H9 (cell line): ENCODE results near the gene PARD6B. TPM values are rescaled to one million over a fixed set of nuclear protein-coding genes. Genes with fewer than 3 reads are reported as not detected.
A peak's percentile ranks its signal among the peaks of the same experiment; 100 is the strongest.

Experiments used
- DNase-seq: peaks from one replicate; pipeline ENCODE4 v3.0.0-alpha.2; 2017
- H2AFZ ChIP-seq: one replicate; pipeline ENCODE4 v1.6.1; 2013; ENCODE audit warnings: mild to moderate bottlenecking, low read length, control low read depth, moderate library complexity
- H2AK5ac ChIP-seq: 2 replicates; pipeline ENCODE4 v1.6.1; 2013; ENCODE audit warnings: low read length, control low read depth, mixed read lengths; ENCODE audit not compliant: insufficient read length
- H2BK120ac ChIP-seq: one replicate; pipeline ENCODE4 v1.6.1; 2013; ENCODE audit warnings: low read depth, mild to moderate bottlenecking, low read length, control low read depth, inconsistent platforms; ENCODE audit not compliant: poor library complexity, severe bottlenecking
- H2BK12ac ChIP-seq: 2 replicates; pipeline ENCODE4 v1.6.1; 2013; ENCODE audit warnings: low read length, control low read depth, mixed read lengths, low read depth; ENCODE audit not compliant: insufficient read length
- H2BK15ac ChIP-seq: 2 replicates; pipeline ENCODE4 v1.6.1; 2013; ENCODE audit warnings: low read depth, low read length, control low read depth
- H2BK20ac ChIP-seq: one replicate; pipeline ENCODE4 v1.6.1; 2013; ENCODE audit warnings: low read depth, mild to moderate bottlenecking, low read length, control low read depth, inconsistent platforms; ENCODE audit not compliant: poor library complexity, severe bottlenecking
- H2BK5ac ChIP-seq: 2 replicates; pipeline ENCODE4 v1.6.1; 2013; ENCODE audit warnings: low read length, control low read depth, mixed read lengths; ENCODE audit not compliant: insufficient read length
- H3K14ac ChIP-seq: 2 replicates; pipeline ENCODE4 v1.6.1; 2013; ENCODE audit warnings: low read length, control low read depth; ENCODE audit not compliant: insufficient read depth
- H3K18ac ChIP-seq: 2 replicates; pipeline ENCODE4 v1.6.1; 2013; ENCODE audit warnings: low read depth, mild to moderate bottlenecking, mixed read lengths, low read length, control low read depth; ENCODE audit not compliant: insufficient read length
- H3K23ac ChIP-seq: 2 replicates; pipeline ENCODE4 v1.6.1; 2013; ENCODE audit warnings: low read length, control low read depth, mixed read lengths, low read depth; ENCODE audit not compliant: insufficient read length
- H3K23me2 ChIP-seq: 2 replicates; pipeline ENCODE4 v1.6.1; 2013; ENCODE audit warnings: low read depth, mild to moderate bottlenecking, mixed read lengths, low read length, control low read depth; ENCODE audit not compliant: insufficient read length, poor library complexity, severe bottlenecking
- H3K27ac ChIP-seq: 2 replicates; pipeline ENCODE4 v1.5.1; 2013; ENCODE audit warnings: low read length, control low read depth, mixed read lengths, low read depth; ENCODE audit not compliant: insufficient read length
- H3K27me3 ChIP-seq: 2 replicates; pipeline ENCODE4 v1.6.1; 2013; ENCODE audit warnings: low read length, control low read depth, inconsistent platforms; ENCODE audit not compliant: insufficient read depth
- H3K4ac ChIP-seq: 2 replicates; pipeline ENCODE4 v1.6.1; 2013; ENCODE audit warnings: low read depth, mild to moderate bottlenecking, control low read depth, inconsistent platforms, low read length, moderate library complexity
- H3K4me1 ChIP-seq: 2 replicates; pipeline ENCODE4 v1.6.1; 2013; ENCODE audit warnings: low read length, control low read depth, inconsistent platforms; ENCODE audit not compliant: insufficient read depth
- H3K4me2 ChIP-seq: 2 replicates; pipeline ENCODE4 v1.6.1; 2013; ENCODE audit warnings: low read length, control low read depth, mixed read lengths; ENCODE audit not compliant: insufficient read length, insufficient read depth
- H3K56ac ChIP-seq: 2 replicates; pipeline ENCODE4 v1.6.1; 2013; ENCODE audit warnings: low read depth, mild to moderate bottlenecking, mixed read lengths, low read length, control low read depth; ENCODE audit not compliant: insufficient read length
- H3K79me1 ChIP-seq: 2 replicates; pipeline ENCODE4 v1.6.1; 2013; ENCODE audit warnings: low read depth, mild to moderate bottlenecking, moderate library complexity, low read length, control low read depth, inconsistent platforms; ENCODE audit not compliant: insufficient read depth, poor library complexity, severe bottlenecking
- H3K79me2 ChIP-seq: 2 replicates; pipeline ENCODE4 v1.6.1; 2013; ENCODE audit warnings: low read length, control low read depth, inconsistent platforms; ENCODE audit not compliant: insufficient read depth
- H3K9ac ChIP-seq: 2 replicates; pipeline ENCODE4 v1.6.1; 2013; ENCODE audit warnings: low read length, control low read depth, mixed read lengths; ENCODE audit not compliant: insufficient read length; ENCODE audit errors: extremely low read depth
- H3K9me3 ChIP-seq: one replicate; pipeline ENCODE4 v1.6.1; 2013; ENCODE audit warnings: low read depth, low read length, inconsistent platforms; ENCODE audit not compliant: control insufficient read depth
- H3T11ph ChIP-seq: one replicate; pipeline ENCODE4 v1.6.1; 2013; ENCODE audit warnings: mild to moderate bottlenecking, low read length, control low read depth, inconsistent platforms
- H4K20me1 ChIP-seq: one replicate; pipeline ENCODE4 v1.6.1; 2013; ENCODE audit not compliant: control insufficient read depth, insufficient read length, insufficient read depth
- H4K5ac ChIP-seq: 2 replicates; pipeline ENCODE4 v1.6.1; 2013; ENCODE audit warnings: low read depth, mild to moderate bottlenecking, mixed read lengths, low read length, control low read depth; ENCODE audit not compliant: insufficient read length
- H4K8ac ChIP-seq: replicated peaks from 2 replicates; pipeline ENCODE4 v1.6.1; 2013; ENCODE audit warnings: low read length, control low read depth, mixed read lengths, low read depth; ENCODE audit not compliant: insufficient read length
- H4K91ac ChIP-seq: 2 replicates; pipeline ENCODE4 v1.6.1; 2013; ENCODE audit warnings: low read depth, mild to moderate bottlenecking, moderate library complexity, mixed read lengths, low read length, control low read depth; ENCODE audit not compliant: insufficient read length
- H3K27ac Mint-ChIP-seq, 3 experiments: 2 replicates in 2 of 3; 3 replicates in 1 of 3; pipeline ENCODE4 v1.8.0; 2020 to 2021; ENCODE audit warnings: mixed read lengths in 3 of 3, mild to moderate bottlenecking in 1 of 3, moderate library complexity in 1 of 3
- H3K27me3 Mint-ChIP-seq: 2 replicates; pipeline ENCODE4 v1.8.0; 2021; ENCODE audit warnings: low read depth, mild to moderate bottlenecking, moderate library complexity, mixed read lengths
- H3K36me3 Mint-ChIP-seq, 3 experiments: 2 replicates in 2 of 3; 3 replicates in 1 of 3; pipeline ENCODE4 v1.8.0; 2020 to 2021; ENCODE audit warnings: low read depth in 3 of 3, mixed read lengths in 3 of 3; ENCODE audit not compliant: insufficient read depth in 1 of 3
- H3K4me1 Mint-ChIP-seq, 2 experiments: 2 replicates each; pipeline ENCODE4 v1.8.0; 2020; ENCODE audit warnings: mixed read lengths in 2 of 2
- H3K4me3 Mint-ChIP-seq, 2 experiments: 2 replicates in 1 of 2; 3 replicates in 1 of 2; pipeline ENCODE4 v1.8.0; 2020 to 2021; ENCODE audit warnings: mild to moderate bottlenecking in 2 of 2, mixed read lengths in 2 of 2, moderate library complexity in 1 of 2
- H3K9me3 Mint-ChIP-seq, 2 experiments: 2 replicates in 1 of 2; 3 replicates in 1 of 2; pipeline ENCODE4 v1.8.0; 2020; ENCODE audit warnings: mild to moderate bottlenecking in 2 of 2, mixed read lengths in 2 of 2, moderate library complexity in 1 of 2
- WGBS: extraction: QIAGEN DNeasy Blood & Tissue Kit; methylation state at CpG from one replicate; pipeline ENCODE4 v1.1.7; 2013; ENCODE audit warnings: missing lambda C conversion rate, low lambda C conversion rate, mixed read lengths; ENCODE audit not compliant: insufficient read length; ENCODE audit errors: extremely low coverage; 5-methylcytosine and 5-hydroxymethylcytosine counted together
- total RNA-seq: library from RNA; stranded (reverse); gene quantifications from 2 replicates; pipeline ENCODE4 v1.2.1, GENCODE V29; 2021
- TF ChIP-seq, protein P1 (sequence below): fragments of 200-600 bp; sonication (generic); conservative IDR thresholded peaks from 3 replicates; pipeline ENCODE4 v1.8.0; 2021; ENCODE audit warnings: antibody characterized with exemption, mild to moderate bottlenecking

PARD6B gene
- total RNA-seq, 1 experiment from 2014 or later = 27.4 TPM

DNA sequence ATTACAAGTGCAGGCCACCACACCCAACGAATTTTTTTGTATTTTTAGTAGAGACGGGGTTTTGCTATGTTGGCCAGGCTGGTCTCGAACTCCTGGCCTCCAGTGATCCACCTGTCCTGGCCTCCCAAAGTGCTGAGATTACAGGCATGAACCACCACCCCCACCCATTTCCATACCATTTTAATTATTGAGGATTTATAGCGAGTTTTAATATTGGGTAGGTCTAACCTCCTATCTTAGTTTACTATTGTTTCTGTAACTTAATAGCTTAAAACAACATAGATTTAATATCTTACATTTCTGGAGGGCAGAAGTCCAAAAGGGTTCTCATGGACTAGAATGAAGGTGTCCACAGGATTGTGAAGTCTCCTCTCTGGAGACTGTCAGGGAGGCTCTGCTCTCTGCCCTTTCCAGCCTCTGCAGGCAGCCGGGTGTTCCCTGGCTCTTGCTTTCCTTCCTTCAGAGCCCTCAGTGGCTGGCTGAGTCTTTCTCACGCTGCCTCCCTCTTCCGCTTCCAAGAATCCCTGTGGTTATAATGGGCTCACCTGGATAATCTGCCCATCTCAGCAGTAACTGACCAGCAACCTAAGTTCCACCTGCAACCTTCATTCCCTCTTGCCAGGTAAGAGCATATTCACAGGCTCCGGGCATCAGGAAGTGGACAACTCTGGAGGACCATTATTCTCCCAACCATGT, 44.9 kb downstream of the PARD6B start:
- Histone ChIP-seq H2BK5ac (no peak overlapping the region), H2BK120ac (no peak overlapping the region), H4K8ac (no peak overlapping the region), H3K23me2 (no peaks in the 10 kb centered on the region), H3K23ac (no peak overlapping the region), H3K4me1 (no peaks in the 10 kb centered on the region), H2BK20ac (no peak overlapping the region), H3K14ac (no peak overlapping the region), H2BK15ac (no peak overlapping the region), H3K9ac (no peak overlapping the region), H3K56ac (no peak overlapping the region), H4K5ac (no peak overlapping the region), H3T11ph (no peak overlapping the region), H3K79me1 (no peaks in the 10 kb centered on the region), H3K27me3 (no peaks in the 10 kb centered on the region), H2AK5ac (no peak overlapping the region), H3K79me2 (no peaks in the 10 kb centered on the region), H3K9me3 (no peaks in the 10 kb centered on the region), H2BK12ac (no peak overlapping the region), H3K4ac (no peak overlapping the region), H3K4me2 (no peak overlapping the region), H3K18ac (no peak overlapping the region), H3K27ac (no peak overlapping the region), H4K91ac (no peak overlapping the region), H4K20me1 (no peaks in the 10 kb centered on the region), H2AFZ (no peak overlapping the region)
- Mint-ChIP-seq H3K27ac (peak overlapping the region in 2 of 3 experiments; percentile 39 to 59; a peak in 2 of 7 replicates), H3K36me3 (no peaks in the 10 kb centered on the region), H3K4me1 (peaks cover 5 to 12% of the 10 kb centered on the region in 2 experiments), H3K4me3 (no peak overlapping the region), H3K27me3 (no peaks in the 10 kb centered on the region; the same call in 1 of the 2 replicates), H3K9me3 (no peaks in the 10 kb centered on the region)
- TF ChIP-seq, protein P1, sequence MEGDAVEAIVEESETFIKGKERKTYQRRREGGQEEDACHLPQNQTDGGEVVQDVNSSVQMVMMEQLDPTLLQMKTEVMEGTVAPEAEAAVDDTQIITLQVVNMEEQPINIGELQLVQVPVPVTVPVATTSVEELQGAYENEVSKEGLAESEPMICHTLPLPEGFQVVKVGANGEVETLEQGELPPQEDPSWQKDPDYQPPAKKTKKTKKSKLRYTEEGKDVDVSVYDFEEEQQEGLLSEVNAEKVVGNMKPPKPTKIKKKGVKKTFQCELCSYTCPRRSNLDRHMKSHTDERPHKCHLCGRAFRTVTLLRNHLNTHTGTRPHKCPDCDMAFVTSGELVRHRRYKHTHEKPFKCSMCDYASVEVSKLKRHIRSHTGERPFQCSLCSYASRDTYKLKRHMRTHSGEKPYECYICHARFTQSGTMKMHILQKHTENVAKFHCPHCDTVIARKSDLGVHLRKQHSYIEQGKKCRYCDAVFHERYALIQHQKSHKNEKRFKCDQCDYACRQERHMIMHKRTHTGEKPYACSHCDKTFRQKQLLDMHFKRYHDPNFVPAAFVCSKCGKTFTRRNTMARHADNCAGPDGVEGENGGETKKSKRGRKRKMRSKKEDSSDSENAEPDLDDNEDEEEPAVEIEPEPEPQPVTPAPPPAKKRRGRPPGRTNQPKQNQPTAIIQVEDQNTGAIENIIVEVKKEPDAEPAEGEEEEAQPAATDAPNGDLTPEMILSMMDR = no peak
- WGBS = no CpG with 5 or more reads among the region's 8 CpGs
- DNase-seq = peak; percentile 43
